NOMO-1 (cell line): ENCODE data around the gene GAN.
"Not testable (repeated sequence)": the region's sequence is repeated elsewhere in the genome, so short reads cannot be mapped to it uniquely, and the experiment has no call there.

Experiments used
- DNase-seq, 2 experiments: peaks; one replicate each; lab custom pipeline; 2025; ENCODE audit not compliant: unreplicated experiment in 2 of 2; lab: John Stamatoyannopoulos, UW

GAN gene

GRCh38 chr16:81421536-81421935 is 106.8 kb downstream of the GAN start:
- DNase-seq = no peak

- not testable (repeated sequence) for DNase-seq
These were observed 107.4 kb downstream of the GAN start for GRCh38 chr16:81422153-81422552.

- no peak for DNase-seq
These were observed 110.0 kb downstream of the GAN start for GRCh38 chr16:81424771-81425170.

GRCh38 chr16:81427219-81427618 is 112.5 kb downstream of the GAN start:
- no peak for DNase-seq

GRCh38 chr16:81429045-81429521 is 114.3 kb downstream of the GAN start:
- DNase-seq = peak; percentile 16 to 75

GRCh38 chr16:81431554-81432353 is 117.0 kb downstream of the GAN start:
- DNase-seq = peak; percentile 63 to 76

GRCh38 chr16:81432937-81433557 is 118.3 kb downstream of the GAN start:
- peak; percentile 12 to 27 for DNase-seq

- no peak for DNase-seq
These were observed 120.3 kb downstream of the GAN start for GRCh38 chr16:81435103-81435502.

GRCh38 chr16:81435567-81435966 is 120.8 kb downstream of the GAN start:
- DNase-seq = no peak

- DNase-seq = no peak
These were observed 121.6 kb downstream of the GAN start for GRCh38 chr16:81436386-81436785.

- peak; percentile 28 to 44 for DNase-seq
These were observed 123.1 kb downstream of the GAN start for GRCh38 chr16:81437865-81438264.
